NCI-H82 treated with DMSO at 0.1 percent for 48 hours (cell line): ENCODE results near the gene TRIM64.
"Not testable (repeated sequence)": the region's sequence is repeated elsewhere in the genome, so short reads cannot be mapped to it uniquely, and the experiment has no call there.

ENCODE experiments used
- DNase-seq: peaks from one replicate; lab custom pipeline; 2025; ENCODE audit not compliant: unreplicated experiment; lab: John Stamatoyannopoulos, UW

Gene TRIM64, protein sequence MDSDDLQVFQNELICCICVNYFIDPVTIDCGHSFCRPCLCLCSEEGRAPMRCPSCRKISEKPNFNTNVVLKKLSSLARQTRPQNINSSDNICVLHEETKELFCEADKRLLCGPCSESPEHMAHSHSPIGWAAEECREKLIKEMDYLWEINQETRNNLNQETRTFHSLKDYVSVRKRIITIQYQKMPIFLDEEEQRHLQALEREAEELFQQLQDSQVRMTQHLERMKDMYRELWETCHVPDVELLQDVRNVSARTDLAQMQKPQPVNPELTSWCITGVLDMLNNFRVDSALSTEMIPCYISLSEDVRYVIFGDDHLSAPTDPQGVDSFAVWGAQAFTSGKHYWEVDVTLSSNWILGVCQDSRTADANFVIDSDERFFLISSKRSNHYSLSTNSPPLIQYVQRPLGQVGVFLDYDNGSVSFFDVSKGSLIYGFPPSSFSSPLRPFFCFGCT

GRCh38 chr11:89965737-89966136, at the start of gene TRIM64:
TSS of gene TRIM64 (plus strand) at chr11:89966037. CDS start at chr11:89968504, 2,467 bp downstream.
- not testable (repeated sequence) for DNase-seq

- DNase-seq, result no peak
These were observed 43.6 kb upstream of the TRIM64 start, which contains the start of gene TRIM49D1 for GRCh38 chr11:89922195-89922660. TSS of gene TRIM49D1 (minus strand) at chr11:89922245. CDS start at chr11:89917710, 4,535 bp downstream.

DNA sequence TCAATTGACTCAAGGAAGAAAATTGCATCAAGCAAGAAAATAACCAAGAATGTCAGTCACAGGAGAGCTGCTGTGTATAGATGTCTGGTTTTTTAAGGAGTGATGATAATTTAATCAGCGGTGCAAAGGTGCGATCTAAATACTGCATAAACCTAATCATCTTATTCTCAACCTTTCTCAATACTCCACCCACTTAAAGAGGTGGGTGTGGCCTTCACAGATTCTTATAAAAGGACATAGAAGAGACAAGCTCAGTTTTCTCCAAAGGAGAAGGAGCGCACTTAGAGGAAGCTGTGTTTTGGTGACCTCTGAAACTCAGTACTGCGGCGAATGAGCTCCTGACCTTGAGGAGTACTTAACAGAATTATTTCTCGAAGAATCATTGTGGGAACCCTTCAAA, 42.1 kb upstream of the TRIM64 start, which contains the start of gene TRIM49D2:
TSS of gene TRIM49D2 (plus strand) at position 301 of the 400 bp plus-strand sequence. CDS start 2,698 bp downstream, outside the sequence.
- not testable (repeated sequence) for DNase-seq

DNA sequence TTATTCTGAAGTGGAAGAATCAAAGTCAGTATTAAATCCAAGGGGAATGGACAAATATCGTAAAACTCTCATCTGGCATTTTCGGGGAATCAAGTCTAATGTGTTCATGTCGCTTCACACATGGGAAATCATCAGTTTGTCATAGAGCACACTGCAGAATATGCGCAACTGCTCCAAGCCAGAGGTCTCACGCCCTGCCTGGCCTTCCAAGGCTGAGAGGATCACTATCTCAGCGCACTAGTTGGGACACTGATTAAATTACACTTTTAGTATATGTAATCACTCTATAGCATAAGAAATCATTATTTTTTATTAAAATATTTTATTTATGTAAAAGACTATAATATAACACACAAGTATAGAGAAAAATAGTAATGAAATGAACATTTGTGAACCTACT, 5.0 kb upstream of the TRIM64 start:
- DNase-seq, result not testable (repeated sequence)
